ENCODE measurements around the gene DCLRE1B.

The DCLRE1B gene

GRCh38 chr1:113904674-113905434 is at the start of gene DCLRE1B, which contains the start of gene AP4B1:
Gene DCLRE1B, plus strand, starts transcription at chr1:113905326. Its CDS starts 261 bp downstream, at chr1:113905587.
Gene AP4B1, minus strand, starts transcription at chr1:113904799. Its CDS starts 82 bp downstream, at chr1:113904717.
- peak; percentile 95 for DNase-seq

GRCh38 chr1:113855630-113856400 is 49.3 kb upstream of the DCLRE1B start:
- no peak for DNase-seq

GRCh38 chr1:113856401-113856790 is 48.7 kb upstream of the DCLRE1B start:
- no peak for DNase-seq

- DNase-seq, result no peak
Observed at GRCh38 chr1:113857776-113858175, 47.4 kb upstream of the DCLRE1B start.

GRCh38 chr1:113858418-113858817 is 46.7 kb upstream of the DCLRE1B start:
- no peak for DNase-seq

- DNase-seq, result no peak
Observed at GRCh38 chr1:113858982-113859381, 46.1 kb upstream of the DCLRE1B start.

- no peak for DNase-seq
Observed at GRCh38 chr1:113859478-113860175, 45.5 kb upstream of the DCLRE1B start.

GRCh38 chr1:113860891-113861290 is 44.2 kb upstream of the DCLRE1B start:
- DNase-seq, result no peak

- no peak for DNase-seq
Observed at GRCh38 chr1:113861641-113862040, 43.5 kb upstream of the DCLRE1B start.

GRCh38 chr1:113868387-113869083 is 36.6 kb upstream of the DCLRE1B start:
- DNase-seq, result no peak

GRCh38 chr1:113870778-113871177 is 34.3 kb upstream of the DCLRE1B start:
- DNase-seq, result no peak

GRCh38 chr1:113871597-113872113 is 33.5 kb upstream of the DCLRE1B start, which contains the start of gene PTPN22:
Gene PTPN22, minus strand, starts transcription at chr1:113871712.
- DNase-seq, result peak; percentile 78

GRCh38 chr1:113872219-113872935 is 32.7 kb upstream of the DCLRE1B start:
- DNase-seq, result no peak

GRCh38 chr1:113874012-113874879 is 30.9 kb upstream of the DCLRE1B start:
- DNase-seq, result peak; percentile 9

- no peak for DNase-seq
Observed at GRCh38 chr1:113875714-113876113, 29.4 kb upstream of the DCLRE1B start.

- no peak for DNase-seq
Observed at GRCh38 chr1:113876176-113876575, 28.9 kb upstream of the DCLRE1B start.

GRCh38 chr1:113879739-113880038 is 25.4 kb upstream of the DCLRE1B start:
- DNase-seq, result no peak

- DNase-seq, result no peak
Observed at GRCh38 chr1:113881661-113882060, 23.5 kb upstream of the DCLRE1B start.

- DNase-seq, result no peak
Observed at GRCh38 chr1:113886417-113887401, 18.4 kb upstream of the DCLRE1B start.
